H1 (cell line): ENCODE measurements around the gene RREB1. TPM values are rescaled to one million over a fixed set of nuclear protein-coding genes. Genes with fewer than 3 reads are reported as not detected.

Experiments
- CTCF ChIA-PET: fragments of 300-600 bp; sonication (Branson Sonifier 250); formaldehyde crosslinking; loops from one replicate; lab custom pipeline; 2021; ENCODE audit not compliant: partially characterized antibody; lab: Charles Lee
- POLR2A ChIA-PET: fragments of 300-600 bp; sonication (Branson Sonifier 250); formaldehyde crosslinking; loops from one replicate; lab custom pipeline; 2021; ENCODE audit warnings: inconsistent platforms; ENCODE audit not compliant: partially characterized antibody; lab: Charles Lee
- DNase-seq, 2 experiments: peaks; one replicate each; pipeline versions ENCODE4 v3.0.0 to v3.0.0-alpha.2; 2010 to 2022; ENCODE audit warnings: low spot score in 2 of 2, low read depth in 1 of 2, mixed read lengths in 1 of 2
- FAIRE-seq: peaks from 2 replicates; lab custom pipeline; 2011; peaks lifted over from hg19 to GRCh38; lab: Jason Lieb, UNC
- H2AFZ ChIP-seq: 2 replicates; pipeline ENCODE4 v1.8.1; 2012; ENCODE audit warnings: low read length, inconsistent platforms
- H2AK5ac ChIP-seq: 2 replicates; pipeline ENCODE4 v1.6.1; 2013; ENCODE audit warnings: low read depth, low read length
- H2BK120ac ChIP-seq: replicated peaks from 2 replicates; pipeline ENCODE3; 2013; ENCODE audit warnings: low read depth, low read length, inconsistent platforms
- H2BK12ac ChIP-seq: 2 replicates; pipeline ENCODE4 v1.6.1; 2013; ENCODE audit warnings: low read depth, low read length
- H2BK15ac ChIP-seq: 2 replicates; pipeline ENCODE4 v1.6.1; 2013; ENCODE audit warnings: low read length
- H2BK20ac ChIP-seq: 2 replicates; pipeline ENCODE4 v1.6.1; 2013; ENCODE audit warnings: low read length
- H2BK5ac ChIP-seq: 2 replicates; pipeline ENCODE4 v1.6.1; 2013; ENCODE audit warnings: low read depth, low read length
- H3K14ac ChIP-seq: 2 replicates; pipeline ENCODE4 v1.6.1; 2013; ENCODE audit warnings: inconsistent platforms; ENCODE audit not compliant: insufficient read length
- H3K18ac ChIP-seq: 2 replicates; pipeline ENCODE4 v1.6.1; 2013; ENCODE audit warnings: low read length; ENCODE audit errors: extremely low read depth
- H3K23ac ChIP-seq: 2 replicates; pipeline ENCODE4 v1.6.1; 2013; ENCODE audit warnings: inconsistent platforms; ENCODE audit not compliant: insufficient read length
- H3K23me2 ChIP-seq: 2 replicates; pipeline ENCODE4 v1.6.1; 2013; ENCODE audit warnings: low read depth, low read length
- H3K27ac ChIP-seq: 2 replicates; pipeline ENCODE4 v1.6.1; 2011; ENCODE audit warnings: low read depth, low read length, inconsistent platforms
- H3K27me3 ChIP-seq, 4 experiments: replicated peaks in 1 of 4; 1 replicate in 1 of 4; 2 replicates in 3 of 4; pipeline versions ENCODE4 v1.6.1 to v1.8.1; 2011 to 2013; ENCODE audit warnings: low read length in 3 of 4, mild to moderate bottlenecking in 3 of 4, inconsistent platforms in 2 of 4, mixed read lengths in 2 of 4, moderate library complexity in 1 of 4; ENCODE audit not compliant: control insufficient read depth in 3 of 4, insufficient read depth in 3 of 4; ENCODE audit errors: extremely low read depth in 1 of 4
- H3K36me3 ChIP-seq, 4 experiments: 2 replicates each; pipeline versions ENCODE4 v1.6.1 to v1.8.1; 2011 to 2013; ENCODE audit warnings: mild to moderate bottlenecking in 4 of 4, low read length in 3 of 4, moderate library complexity in 2 of 4, control low read depth in 1 of 4, inconsistent platforms in 1 of 4; ENCODE audit not compliant: insufficient read depth in 4 of 4, control insufficient read depth in 2 of 4
- H3K4ac ChIP-seq: replicated peaks from 2 replicates; pipeline ENCODE3; 2013; ENCODE audit warnings: low read length, low read depth, mixed read lengths, inconsistent platforms; ENCODE audit not compliant: insufficient read length
- H3K4me1 ChIP-seq, 4 experiments: replicated peaks in 1 of 4; 1 replicate in 1 of 4; 2 replicates in 3 of 4; pipeline versions ENCODE4 v1.6.1 to v1.8.1; 2011 to 2013; ENCODE audit warnings: low read length in 3 of 4, inconsistent platforms in 2 of 4, mixed read lengths in 1 of 4; ENCODE audit not compliant: insufficient read depth in 4 of 4, control insufficient read depth in 3 of 4
- H3K4me2 ChIP-seq, 2 experiments: 2 replicates each; pipeline versions ENCODE4 v1.6.1 to v1.8.1; 2011 to 2013; ENCODE audit warnings: low read depth in 2 of 2, low read length in 2 of 2, control low read depth in 1 of 2, inconsistent platforms in 1 of 2, mild to moderate bottlenecking in 1 of 2; ENCODE audit not compliant: insufficient read depth in 1 of 2
- H3K4me3 ChIP-seq, 4 experiments: fragments of 200-600, 300-600 bp in 1 of 4; sonication (generic), shearing (Covaris generic), sonication (Bioruptor Twin) in 1 of 4; 2 replicates each; pipeline versions ENCODE4 v1.5.1 to v1.8.1; 2011 to 2016; ENCODE audit warnings: low read length in 4 of 4, low read depth in 3 of 4, control low read depth in 2 of 4, inconsistent platforms in 2 of 4, mild to moderate bottlenecking in 2 of 4, mixed read lengths in 1 of 4, moderate library complexity in 1 of 4; ENCODE audit not compliant: insufficient read depth in 2 of 4; ENCODE audit errors: extremely low read depth in 1 of 4
- H3K56ac ChIP-seq: replicated peaks from 2 replicates; pipeline ENCODE3; 2013; ENCODE audit warnings: low read depth, mild to moderate bottlenecking, mixed read lengths, low read length, inconsistent platforms; ENCODE audit not compliant: insufficient read length
- H3K79me1 ChIP-seq: 2 replicates; pipeline ENCODE4 v1.6.1; 2013; ENCODE audit warnings: low read depth, low read length, control low read depth
- H3K79me2 ChIP-seq, 2 experiments: 2 replicates each; pipeline versions ENCODE4 v1.6.1 to v1.8.1; 2012 to 2013; ENCODE audit warnings: low read length in 2 of 2, mild to moderate bottlenecking in 2 of 2, inconsistent platforms in 1 of 2; ENCODE audit not compliant: insufficient read depth in 2 of 2, control insufficient read depth in 1 of 2
- H3K9ac ChIP-seq, 4 experiments: replicated peaks in 1 of 4; 1 replicate in 1 of 4; 2 replicates in 3 of 4; pipeline versions ENCODE4 v1.6.1 to v1.8.1; 2011 to 2013; ENCODE audit warnings: low read depth in 3 of 4, low read length in 3 of 4, control low read depth in 2 of 4, mild to moderate bottlenecking in 2 of 4, moderate library complexity in 2 of 4, inconsistent platforms in 1 of 4; ENCODE audit errors: extremely low read depth in 1 of 4
- H3K9me3 ChIP-seq, 2 experiments: 2 replicates each; pipeline versions ENCODE4 v1.6.1 to v1.8.1; 2012 to 2013; ENCODE audit warnings: mild to moderate bottlenecking in 2 of 2, moderate library complexity in 2 of 2, control low read depth in 1 of 2, inconsistent platforms in 1 of 2, low read depth in 1 of 2, low read length in 1 of 2, mixed read lengths in 1 of 2; ENCODE audit not compliant: insufficient read depth in 2 of 2
- H4K20me1 ChIP-seq, 2 experiments: replicated peaks in 1 of 2; 2 replicates each; pipeline versions ENCODE3 to v1.8.1; 2011 to 2013; ENCODE audit warnings: inconsistent platforms in 2 of 2, low read length in 2 of 2, mild to moderate bottlenecking in 1 of 2; ENCODE audit not compliant: insufficient read depth in 2 of 2, control insufficient read depth in 1 of 2
- H4K5ac ChIP-seq: 2 replicates; pipeline ENCODE4 v1.6.1; 2013; ENCODE audit warnings: low read length, low read depth, mixed read lengths, inconsistent platforms; ENCODE audit not compliant: insufficient read length
- H4K8ac ChIP-seq: 2 replicates; pipeline ENCODE4 v1.8.0; 2013; ENCODE audit warnings: mild to moderate bottlenecking, moderate library complexity, low read length, inconsistent platforms; ENCODE audit not compliant: insufficient read depth; ENCODE audit errors: extremely low read depth
- H4K91ac ChIP-seq: replicated peaks from 2 replicates; pipeline ENCODE3; 2013; ENCODE audit warnings: low read length, mixed read lengths, inconsistent platforms; ENCODE audit not compliant: insufficient read length
- POLR2A ChIP-seq, 2 experiments: IDR thresholded peaks; 1 replicate in 1 of 2; 2 replicates in 1 of 2; pipeline ENCODE4 v1.6.1; 2011; ENCODE audit warnings: low read depth in 2 of 2, low read length in 2 of 2, mild to moderate bottlenecking in 2 of 2; ENCODE audit errors: control extremely low read depth in 1 of 2
- SAP30 ChIP-seq: fragments of 300-600 bp; sonication (generic); IDR thresholded peaks from 2 replicates; pipeline ENCODE4 v1.7.1; 2012; ENCODE audit warnings: low read length, moderate library complexity, mild to moderate bottlenecking, inconsistent platforms; ENCODE audit not compliant: insufficient read depth, insufficient replicate concordance
- WGBS, 2 experiments: shearing (Covaris generic) in 1 of 2; methylation state at CpG; one replicate each; pipeline versions ENCODE4 v1.1.6 to v1.1.7; 2013 to 2015; ENCODE audit warnings: low lambda C conversion rate in 2 of 2, mixed read lengths in 2 of 2, inconsistent platforms in 1 of 2, low coverage in 1 of 2, missing lambda C conversion rate in 1 of 2; ENCODE audit not compliant: insufficient replicate concordance in 2 of 2, insufficient coverage in 1 of 2, insufficient read length in 1 of 2; ENCODE audit errors: extremely low coverage in 1 of 2, missing lambda C conversion rate in 1 of 2; 5-methylcytosine and 5-hydroxymethylcytosine counted together
- polyA plus RNA-seq, 7 experiments: library from polyadenylated mRNA; depleted of rRNA in 3 of 7; stranded (reverse) in 5 of 7; unstranded in 2 of 7; fragments of >200 nt in 5 of 7; fragments of 200-250 nt in 2 of 7; gene quantifications; 1 replicate in 5 of 7; 2 replicates in 1 of 7; 4 replicates in 1 of 7; pipeline versions ENCODE4 v1.2.1 to v1.2.3, GENCODE V29; 2011 to 2013; ENCODE audit warnings: missing spikeins in 2 of 7, mixed read lengths in 2 of 7
- total RNA-seq: library from RNA; stranded (reverse); fragmentation: NEBNext Ultra II Directional; extraction: Animal tissue kit (Norgen Biotek cat#: 25700); gene quantifications from 2 replicates; pipeline ENCODE4 v1.2.1, GENCODE V29; 2021

Gene RREB1
- total and polyA plus RNA-seq, 2 of the 8 experiments (the other 6 are each of a cell fraction or from before 2014, with no cell fraction given) = 3.9 to 34.7 TPM

- no peak for TF ChIP-seq SAP30
- TF ChIP-seq POLR2A (IDR thresholded peaks at IDR 0.05; ENCODE audit: control extremely low read depth in 1 of 2, low read depth in 2 of 2, low read length in 2 of 2) = no peak
- no peak for DNase-seq
- Histone ChIP-seq H4K5ac (no peak overlapping the region), H3K4me1 (peaks cover 0 to 12% (median 5%) of the 10 kb centered on the region in 4 experiments; a peak in 6 of 7 replicates), H3K27me3 (peaks cover 0 to 23% (median 12%) of the 10 kb centered on the region in 4 experiments; a peak in 5 of 7 replicates), H2BK5ac (no peak overlapping the region), H2AFZ (no peak overlapping the region), H3K23me2 (no peaks in the 10 kb centered on the region), H3K36me3 (no peaks in the 10 kb centered on the region), H3K56ac (no peak overlapping the region), H4K20me1 (peaks cover 0 to 5% of the 10 kb centered on the region in 2 experiments), H3K18ac (no peak overlapping the region), H4K8ac (no peak overlapping the region), H4K91ac (no peak overlapping the region), H3K4me2 (no peak overlapping the region), H3K79me1 (no peaks in the 10 kb centered on the region), H2BK20ac (no peak overlapping the region), H2BK15ac (no peak overlapping the region), H3K23ac (no peak overlapping the region), H3K79me2 (no peaks in the 10 kb centered on the region), H3K9me3 (no peaks in the 10 kb centered on the region), H2BK12ac (no peak overlapping the region), H3K9ac (no peak overlapping the region), H3K27ac (no peak overlapping the region), H3K4ac (no peak overlapping the region), H3K4me3 (no peak overlapping the region), H2AK5ac (peak overlapping the region; percentile 82; the same call in 1 of the 2 replicates), H3K14ac (no peak overlapping the region), H2BK120ac (no peak overlapping the region)
- WGBS, 2 experiments = 83% methylated on average over 1 of the region's 1 CpG; no CpG with 5 or more reads in 1 of the 2 experiments
- POLR2A ChIA-PET = no interaction called here
- FAIRE-seq = no peak
- CTCF ChIA-PET = interaction anchor here (0.7 to 1.7 kb wide), 3 partner anchors 12 to 161 kb away, joined by 3 to 7 read pairs (median 6); no protein-coding TSS in a partner anchor
These were observed 21.9 kb upstream of the RREB1 start for GRCh38 chr6:7085911-7086310.
